H9 (cell line): ENCODE results near the gene TSEN34. TPM values are rescaled to one million over a fixed set of nuclear protein-coding genes. Genes with fewer than 3 reads are reported as not detected.

Source experiments
- DNase-seq: peaks from one replicate; pipeline ENCODE4 v3.0.0-alpha.2; 2017
- H2AFZ ChIP-seq: one replicate; pipeline ENCODE4 v1.6.1; 2013; ENCODE audit warnings: mild to moderate bottlenecking, low read length, control low read depth, moderate library complexity
- H2AK5ac ChIP-seq: 2 replicates; pipeline ENCODE4 v1.6.1; 2013; ENCODE audit warnings: low read length, control low read depth, mixed read lengths; ENCODE audit not compliant: insufficient read length
- H2BK120ac ChIP-seq: one replicate; pipeline ENCODE4 v1.6.1; 2013; ENCODE audit warnings: low read depth, mild to moderate bottlenecking, low read length, control low read depth, inconsistent platforms; ENCODE audit not compliant: poor library complexity, severe bottlenecking
- H2BK12ac ChIP-seq: 2 replicates; pipeline ENCODE4 v1.6.1; 2013; ENCODE audit warnings: low read length, control low read depth, mixed read lengths, low read depth; ENCODE audit not compliant: insufficient read length
- H2BK15ac ChIP-seq: 2 replicates; pipeline ENCODE4 v1.6.1; 2013; ENCODE audit warnings: low read depth, low read length, control low read depth
- H2BK20ac ChIP-seq: one replicate; pipeline ENCODE4 v1.6.1; 2013; ENCODE audit warnings: low read depth, mild to moderate bottlenecking, low read length, control low read depth, inconsistent platforms; ENCODE audit not compliant: poor library complexity, severe bottlenecking
- H2BK5ac ChIP-seq: 2 replicates; pipeline ENCODE4 v1.6.1; 2013; ENCODE audit warnings: low read length, control low read depth, mixed read lengths; ENCODE audit not compliant: insufficient read length
- H3K14ac ChIP-seq: 2 replicates; pipeline ENCODE4 v1.6.1; 2013; ENCODE audit warnings: low read length, control low read depth; ENCODE audit not compliant: insufficient read depth
- H3K18ac ChIP-seq: 2 replicates; pipeline ENCODE4 v1.6.1; 2013; ENCODE audit warnings: low read depth, mild to moderate bottlenecking, mixed read lengths, low read length, control low read depth; ENCODE audit not compliant: insufficient read length
- H3K23ac ChIP-seq: 2 replicates; pipeline ENCODE4 v1.6.1; 2013; ENCODE audit warnings: low read length, control low read depth, mixed read lengths, low read depth; ENCODE audit not compliant: insufficient read length
- H3K23me2 ChIP-seq: 2 replicates; pipeline ENCODE4 v1.6.1; 2013; ENCODE audit warnings: low read depth, mild to moderate bottlenecking, mixed read lengths, low read length, control low read depth; ENCODE audit not compliant: insufficient read length, poor library complexity, severe bottlenecking
- H3K27ac ChIP-seq: 2 replicates; pipeline ENCODE4 v1.5.1; 2013; ENCODE audit warnings: low read length, control low read depth, mixed read lengths, low read depth; ENCODE audit not compliant: insufficient read length
- H3K27me3 ChIP-seq: 2 replicates; pipeline ENCODE4 v1.6.1; 2013; ENCODE audit warnings: low read length, control low read depth, inconsistent platforms; ENCODE audit not compliant: insufficient read depth
- H3K4ac ChIP-seq: 2 replicates; pipeline ENCODE4 v1.6.1; 2013; ENCODE audit warnings: low read depth, mild to moderate bottlenecking, control low read depth, inconsistent platforms, low read length, moderate library complexity
- H3K4me1 ChIP-seq: 2 replicates; pipeline ENCODE4 v1.6.1; 2013; ENCODE audit warnings: low read length, control low read depth, inconsistent platforms; ENCODE audit not compliant: insufficient read depth
- H3K4me2 ChIP-seq: 2 replicates; pipeline ENCODE4 v1.6.1; 2013; ENCODE audit warnings: low read length, control low read depth, mixed read lengths; ENCODE audit not compliant: insufficient read length, insufficient read depth
- H3K56ac ChIP-seq: 2 replicates; pipeline ENCODE4 v1.6.1; 2013; ENCODE audit warnings: low read depth, mild to moderate bottlenecking, mixed read lengths, low read length, control low read depth; ENCODE audit not compliant: insufficient read length
- H3K79me1 ChIP-seq: 2 replicates; pipeline ENCODE4 v1.6.1; 2013; ENCODE audit warnings: low read depth, mild to moderate bottlenecking, moderate library complexity, low read length, control low read depth, inconsistent platforms; ENCODE audit not compliant: insufficient read depth, poor library complexity, severe bottlenecking
- H3K79me2 ChIP-seq: 2 replicates; pipeline ENCODE4 v1.6.1; 2013; ENCODE audit warnings: low read length, control low read depth, inconsistent platforms; ENCODE audit not compliant: insufficient read depth
- H3K9ac ChIP-seq: 2 replicates; pipeline ENCODE4 v1.6.1; 2013; ENCODE audit warnings: low read length, control low read depth, mixed read lengths; ENCODE audit not compliant: insufficient read length; ENCODE audit errors: extremely low read depth
- H3K9me3 ChIP-seq: one replicate; pipeline ENCODE4 v1.6.1; 2013; ENCODE audit warnings: low read depth, low read length, inconsistent platforms; ENCODE audit not compliant: control insufficient read depth
- H3T11ph ChIP-seq: one replicate; pipeline ENCODE4 v1.6.1; 2013; ENCODE audit warnings: mild to moderate bottlenecking, low read length, control low read depth, inconsistent platforms
- H4K20me1 ChIP-seq: one replicate; pipeline ENCODE4 v1.6.1; 2013; ENCODE audit not compliant: control insufficient read depth, insufficient read length, insufficient read depth
- H4K5ac ChIP-seq: 2 replicates; pipeline ENCODE4 v1.6.1; 2013; ENCODE audit warnings: low read depth, mild to moderate bottlenecking, mixed read lengths, low read length, control low read depth; ENCODE audit not compliant: insufficient read length
- H4K8ac ChIP-seq: replicated peaks from 2 replicates; pipeline ENCODE4 v1.6.1; 2013; ENCODE audit warnings: low read length, control low read depth, mixed read lengths, low read depth; ENCODE audit not compliant: insufficient read length
- H4K91ac ChIP-seq: 2 replicates; pipeline ENCODE4 v1.6.1; 2013; ENCODE audit warnings: low read depth, mild to moderate bottlenecking, moderate library complexity, mixed read lengths, low read length, control low read depth; ENCODE audit not compliant: insufficient read length
- H3K27ac Mint-ChIP-seq, 3 experiments: 2 replicates in 2 of 3; 3 replicates in 1 of 3; pipeline ENCODE4 v1.8.0; 2020 to 2021; ENCODE audit warnings: mixed read lengths in 3 of 3, mild to moderate bottlenecking in 1 of 3, moderate library complexity in 1 of 3
- H3K27me3 Mint-ChIP-seq: 2 replicates; pipeline ENCODE4 v1.8.0; 2021; ENCODE audit warnings: low read depth, mild to moderate bottlenecking, moderate library complexity, mixed read lengths
- H3K36me3 Mint-ChIP-seq, 3 experiments: 2 replicates in 2 of 3; 3 replicates in 1 of 3; pipeline ENCODE4 v1.8.0; 2020 to 2021; ENCODE audit warnings: low read depth in 3 of 3, mixed read lengths in 3 of 3; ENCODE audit not compliant: insufficient read depth in 1 of 3
- H3K4me1 Mint-ChIP-seq, 2 experiments: 2 replicates each; pipeline ENCODE4 v1.8.0; 2020; ENCODE audit warnings: mixed read lengths in 2 of 2
- H3K4me3 Mint-ChIP-seq, 2 experiments: 2 replicates in 1 of 2; 3 replicates in 1 of 2; pipeline ENCODE4 v1.8.0; 2020 to 2021; ENCODE audit warnings: mild to moderate bottlenecking in 2 of 2, mixed read lengths in 2 of 2, moderate library complexity in 1 of 2
- H3K9me3 Mint-ChIP-seq, 2 experiments: 2 replicates in 1 of 2; 3 replicates in 1 of 2; pipeline ENCODE4 v1.8.0; 2020; ENCODE audit warnings: mild to moderate bottlenecking in 2 of 2, mixed read lengths in 2 of 2, moderate library complexity in 1 of 2
- WGBS: extraction: QIAGEN DNeasy Blood & Tissue Kit; methylation state at CpG from one replicate; pipeline ENCODE4 v1.1.7; 2013; ENCODE audit warnings: missing lambda C conversion rate, low lambda C conversion rate, mixed read lengths; ENCODE audit not compliant: insufficient read length; ENCODE audit errors: extremely low coverage; 5-methylcytosine and 5-hydroxymethylcytosine counted together
- total RNA-seq: library from RNA; stranded (reverse); gene quantifications from 2 replicates; pipeline ENCODE4 v1.2.1, GENCODE V29; 2021
- TF ChIP-seq, protein P1 (sequence below): fragments of 200-600 bp; sonication (generic); conservative IDR thresholded peaks from 3 replicates; pipeline ENCODE4 v1.8.0; 2021; ENCODE audit warnings: antibody characterized with exemption, mild to moderate bottlenecking

Gene TSEN34
- total RNA-seq, 1 experiment from 2014 or later, result 28.3 TPM

DNA sequence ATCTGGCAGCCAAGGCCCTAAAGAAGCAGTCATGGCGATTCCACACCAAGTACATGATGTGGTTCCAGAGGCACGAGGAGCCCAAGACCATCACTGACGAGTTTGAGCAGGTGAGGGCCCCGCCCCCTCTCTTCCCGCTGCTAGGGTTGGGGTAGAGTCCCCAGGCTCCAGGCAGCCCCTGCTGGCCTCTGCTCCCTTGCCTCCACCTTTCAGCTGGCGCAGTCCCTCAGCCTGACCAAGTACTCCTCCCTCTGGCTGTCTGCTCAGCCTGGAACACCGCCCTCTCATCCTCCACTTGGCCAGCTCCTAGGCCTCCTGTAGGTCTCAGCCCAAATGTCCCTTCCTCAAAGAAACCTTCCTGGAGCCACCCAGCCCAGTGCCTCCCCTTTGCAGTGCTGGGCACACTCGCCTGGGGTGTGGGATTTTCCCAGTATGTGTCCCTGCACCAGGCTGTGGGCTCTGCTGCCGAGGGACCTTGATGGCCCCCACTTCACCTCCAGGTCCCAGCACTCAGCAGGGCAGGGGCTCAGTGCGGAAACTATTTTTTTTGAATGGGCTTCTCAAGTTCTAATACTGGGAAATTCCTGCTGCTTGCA lies 37.3 kb upstream of the TSEN34 start:
- Histone ChIP-seq H2AK5ac (no peak overlapping the region), H3T11ph (no peak overlapping the region), H3K56ac (no peak overlapping the region), H3K79me2 (no peaks in the 10 kb centered on the region; the same call in 1 of the 2 replicates), H2AFZ (no peak overlapping the region), H3K27me3 (no peaks in the 10 kb centered on the region), H3K4me2 (no peak overlapping the region), H4K91ac (no peak overlapping the region), H3K23me2 (peaks cover under 1% of the 10 kb centered on the region), H4K5ac (no peak overlapping the region), H4K8ac (no peak overlapping the region), H4K20me1 (no peaks in the 10 kb centered on the region), H3K18ac (no peak overlapping the region), H2BK5ac (no peak overlapping the region), H3K79me1 (no peaks in the 10 kb centered on the region), H3K23ac (no peak overlapping the region), H3K4ac (no peak overlapping the region), H3K14ac (no peak overlapping the region), H2BK12ac (no peak overlapping the region), H3K4me1 (no peaks in the 10 kb centered on the region), H2BK15ac (no peak overlapping the region), H3K9ac (no peak overlapping the region), H3K9me3 (no peaks in the 10 kb centered on the region), H2BK120ac (no peak overlapping the region), H2BK20ac (no peak overlapping the region), H3K27ac (no peak overlapping the region)
- Mint-ChIP-seq H3K27ac (peak overlapping the region in 1 of 3 experiments; percentile 90; a peak in 2 of 7 replicates), H3K4me3 (no peak overlapping the region), H3K36me3 (peaks cover 50 to 84% (median 84%) of the 10 kb centered on the region in 3 experiments), H3K4me1 (peaks cover 4 to 5% of the 10 kb centered on the region in 2 experiments; a peak in 3 of 4 replicates), H3K9me3 (no peaks in the 10 kb centered on the region), H3K27me3 (no peaks in the 10 kb centered on the region; the same call in 1 of the 2 replicates)
- no CpG with 5 or more reads among the region's 10 CpGs for WGBS
- TF ChIP-seq, protein P1, sequence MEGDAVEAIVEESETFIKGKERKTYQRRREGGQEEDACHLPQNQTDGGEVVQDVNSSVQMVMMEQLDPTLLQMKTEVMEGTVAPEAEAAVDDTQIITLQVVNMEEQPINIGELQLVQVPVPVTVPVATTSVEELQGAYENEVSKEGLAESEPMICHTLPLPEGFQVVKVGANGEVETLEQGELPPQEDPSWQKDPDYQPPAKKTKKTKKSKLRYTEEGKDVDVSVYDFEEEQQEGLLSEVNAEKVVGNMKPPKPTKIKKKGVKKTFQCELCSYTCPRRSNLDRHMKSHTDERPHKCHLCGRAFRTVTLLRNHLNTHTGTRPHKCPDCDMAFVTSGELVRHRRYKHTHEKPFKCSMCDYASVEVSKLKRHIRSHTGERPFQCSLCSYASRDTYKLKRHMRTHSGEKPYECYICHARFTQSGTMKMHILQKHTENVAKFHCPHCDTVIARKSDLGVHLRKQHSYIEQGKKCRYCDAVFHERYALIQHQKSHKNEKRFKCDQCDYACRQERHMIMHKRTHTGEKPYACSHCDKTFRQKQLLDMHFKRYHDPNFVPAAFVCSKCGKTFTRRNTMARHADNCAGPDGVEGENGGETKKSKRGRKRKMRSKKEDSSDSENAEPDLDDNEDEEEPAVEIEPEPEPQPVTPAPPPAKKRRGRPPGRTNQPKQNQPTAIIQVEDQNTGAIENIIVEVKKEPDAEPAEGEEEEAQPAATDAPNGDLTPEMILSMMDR, result no peak
- DNase-seq, result no peak
